ENCODE results near the gene ZNF839.
A peak's percentile ranks its signal among the peaks of the same experiment; 100 is the strongest.
"Not testable (repeated sequence)": the region's sequence is repeated elsewhere in the genome, so short reads cannot be mapped to it uniquely, and the experiment has no call there.

Gene ZNF839

DNA sequence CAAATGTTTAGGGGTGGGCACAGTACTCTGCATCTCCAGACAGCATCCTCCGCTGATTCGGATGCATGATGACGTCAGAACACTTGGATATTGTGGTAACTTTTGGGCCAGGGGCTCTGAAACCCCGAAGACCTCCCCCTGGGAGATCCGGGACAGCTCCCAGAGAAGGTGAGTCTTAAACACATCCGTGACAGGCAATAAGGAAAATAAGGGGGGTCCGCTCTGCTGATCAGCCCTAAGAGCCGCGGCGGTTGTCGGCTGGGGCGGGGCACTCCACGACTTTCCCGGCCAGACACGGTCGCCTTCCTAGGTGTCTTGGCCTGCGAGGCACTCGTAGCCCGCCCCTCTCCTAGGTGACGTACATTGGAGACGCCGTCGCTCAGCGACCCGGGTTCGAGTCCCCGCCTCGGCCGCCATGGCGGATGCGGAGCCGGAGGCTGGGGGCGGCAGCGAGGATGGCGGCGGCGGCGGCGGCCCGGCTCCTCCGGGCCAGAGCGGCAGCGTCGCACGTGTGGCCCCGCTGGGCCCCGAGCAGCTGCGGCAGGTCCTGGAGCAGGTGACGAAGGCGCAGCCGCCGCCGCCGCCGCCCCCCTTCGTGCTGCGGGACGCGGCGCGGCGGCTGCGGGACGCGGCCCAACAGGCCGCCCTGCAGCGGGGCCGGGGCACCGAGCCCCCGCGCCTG is at the start of gene ZNF839:
TSS of gene ZNF839 (plus strand) at position 396 of the 682 bp plus-strand sequence. CDS start at position 416, 20 bp downstream.
- peak; percentile 94 for DNase-seq

DNA sequence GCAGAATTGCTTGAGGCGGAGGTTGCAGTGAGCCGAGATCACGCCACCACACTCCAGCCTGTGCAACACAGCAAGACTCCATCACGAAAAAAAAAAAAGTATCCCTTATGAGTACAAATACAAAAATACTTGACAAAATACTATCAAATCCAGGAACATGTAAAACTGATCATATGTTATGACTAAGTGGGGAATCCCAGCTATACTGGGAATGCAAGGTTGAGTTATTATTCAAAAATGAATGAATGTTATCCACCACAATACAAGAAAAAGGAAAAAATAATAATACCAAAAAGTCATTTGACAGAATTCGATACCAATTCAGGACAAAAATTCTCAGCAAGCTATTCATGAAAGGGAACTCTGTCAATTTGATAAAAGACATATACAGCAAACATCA is 47.2 kb upstream of the ZNF839 start:
- DNase-seq, result no peak

DNA sequence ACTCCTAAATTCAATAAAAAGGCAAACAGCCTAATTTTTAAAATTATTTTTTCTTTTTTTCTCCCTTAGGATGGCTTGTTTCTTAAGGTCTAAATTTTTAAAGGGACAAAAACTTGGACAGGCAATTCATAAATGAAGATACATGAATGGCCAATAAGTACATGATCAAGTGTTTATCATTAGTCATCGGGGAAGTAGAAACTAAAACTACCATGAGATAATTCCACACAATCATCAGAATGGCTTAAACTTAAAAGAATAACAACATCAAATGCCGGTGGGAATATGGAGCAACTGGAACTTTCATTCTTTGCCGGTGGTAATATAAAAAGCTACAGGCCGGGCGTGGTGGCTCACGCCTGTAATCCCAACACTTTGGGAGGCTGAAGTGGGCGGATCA is 43.7 kb upstream of the ZNF839 start:
- DNase-seq, result peak; percentile 12

DNA sequence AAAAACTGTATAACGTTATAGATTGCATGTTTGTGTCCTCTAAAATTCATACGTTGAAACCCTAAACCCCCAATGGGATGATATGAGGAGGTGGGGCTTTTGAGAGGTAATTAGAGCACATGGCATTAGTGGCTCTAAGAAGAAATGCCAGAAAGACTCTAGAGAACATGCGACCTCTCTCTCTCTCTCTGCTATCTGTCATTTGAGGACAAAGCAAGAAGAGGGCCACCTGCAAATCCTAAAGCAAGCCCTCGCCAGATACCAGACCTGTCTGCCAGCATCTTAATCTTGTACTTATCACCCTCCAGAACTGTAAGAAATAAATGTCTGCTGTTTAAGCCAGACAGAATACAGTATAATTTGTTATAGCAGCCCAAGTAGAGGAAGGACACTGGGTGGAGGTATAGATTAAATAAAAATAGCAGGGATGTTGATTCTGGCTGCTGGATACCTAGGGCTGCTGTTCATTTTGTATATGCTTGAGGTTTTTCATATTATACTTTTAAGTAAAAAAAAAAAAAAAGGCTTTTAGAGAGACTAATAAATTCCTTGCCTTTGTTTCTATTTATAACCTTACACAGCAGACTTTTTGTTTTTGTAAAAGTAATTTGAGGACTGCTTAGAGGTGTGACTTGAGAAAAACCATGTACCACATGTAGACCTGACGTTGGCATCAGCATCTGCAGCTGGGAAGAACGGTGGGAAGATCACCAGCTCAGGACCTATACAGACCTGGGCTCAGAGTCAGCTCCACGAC is 41.5 kb upstream of the ZNF839 start:
- no peak for DNase-seq

DNA sequence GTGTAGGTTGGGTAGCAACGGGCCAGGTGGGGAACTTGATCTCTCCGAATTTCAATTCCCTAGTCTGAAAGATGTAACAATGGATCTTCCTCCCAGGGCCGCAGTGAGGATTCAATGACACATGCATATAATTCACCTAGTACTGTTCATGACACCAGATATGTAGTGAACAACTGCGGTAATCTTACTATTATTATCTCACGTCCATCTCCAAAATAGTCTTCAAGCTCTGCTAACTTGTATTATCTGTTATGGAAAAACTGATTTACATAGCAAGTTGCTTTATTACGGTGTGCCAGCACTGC is 41.0 kb upstream of the ZNF839 start:
- no peak for DNase-seq

DNA sequence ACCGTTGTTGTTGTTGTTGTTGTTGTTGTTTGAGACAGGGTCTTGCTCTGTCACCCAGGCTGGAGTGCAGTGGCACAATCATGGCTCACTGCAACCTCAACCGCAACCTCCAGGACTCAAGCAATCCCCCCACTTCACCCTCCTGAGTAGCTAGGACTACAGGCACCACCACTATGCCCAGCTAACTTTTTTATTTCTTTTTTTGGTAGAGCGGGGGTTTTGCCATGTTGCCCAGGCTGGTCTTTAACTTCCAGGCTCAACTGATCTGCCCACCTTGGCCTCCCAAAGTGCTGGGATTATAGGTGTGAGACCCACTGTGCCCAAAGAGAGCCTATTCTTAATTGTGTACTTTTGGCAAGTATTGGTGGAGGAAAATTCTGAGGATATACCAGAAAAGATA is 40.3 kb upstream of the ZNF839 start:
- no peak for DNase-seq

DNA sequence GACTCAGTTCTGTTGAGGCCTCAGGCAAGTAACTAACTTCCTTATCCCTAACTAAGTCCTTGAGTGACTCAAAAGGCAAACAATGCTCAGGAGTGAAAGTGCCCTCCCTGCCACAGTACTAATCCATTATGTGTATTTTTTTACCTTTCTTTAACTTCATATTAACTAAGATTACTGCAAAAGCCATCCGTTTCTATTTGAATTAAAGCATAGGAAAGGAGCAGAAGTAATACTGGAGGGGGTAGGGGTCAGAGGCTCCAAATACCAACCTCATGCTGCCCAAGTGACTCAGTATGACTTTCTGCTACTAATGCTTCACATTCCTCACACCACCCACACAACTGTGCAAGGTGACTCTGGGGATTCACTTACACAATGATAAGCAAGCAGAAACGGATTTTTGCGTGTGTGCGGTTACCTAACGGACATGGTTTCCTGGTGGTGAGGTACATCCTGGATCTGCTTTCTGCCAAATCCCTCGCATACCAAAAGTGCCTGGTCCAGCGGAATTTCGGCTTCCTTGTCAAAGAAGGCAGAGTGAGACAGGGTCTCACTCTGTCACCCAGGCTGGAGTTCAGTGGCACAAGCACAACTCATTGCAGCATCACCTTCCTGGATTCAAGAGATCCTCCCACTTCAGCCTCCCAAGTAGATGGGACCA is 39.7 kb upstream of the ZNF839 start:
- no peak for DNase-seq

DNA sequence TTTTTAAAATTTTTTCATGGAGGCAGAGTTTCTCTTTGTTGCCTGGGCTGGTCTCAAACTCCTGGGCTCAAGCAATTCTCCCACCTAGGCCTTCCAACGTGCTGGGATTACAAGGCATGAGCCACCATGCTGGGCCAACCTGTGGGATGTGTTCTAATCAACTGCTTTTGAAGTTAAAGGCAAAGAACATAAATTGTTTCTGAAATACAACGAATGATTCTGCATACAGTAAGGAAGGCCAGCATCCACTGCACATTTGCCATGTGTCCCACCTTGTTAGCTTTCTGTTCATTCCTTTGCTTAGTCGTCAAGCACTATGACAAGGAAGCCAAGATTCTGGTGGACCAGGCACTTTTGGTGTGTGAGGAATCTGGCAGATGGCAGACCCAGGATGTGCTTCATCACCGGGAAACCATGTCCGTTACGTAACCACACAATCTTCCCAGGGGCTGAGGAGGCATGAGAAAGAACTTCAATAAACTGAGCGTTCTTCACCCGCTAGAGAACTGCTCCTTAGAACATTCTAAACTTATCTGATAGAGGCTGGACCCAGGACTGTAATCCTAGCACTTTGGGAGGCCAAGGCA is 39.1 kb upstream of the ZNF839 start:
- no peak for DNase-seq

DNA sequence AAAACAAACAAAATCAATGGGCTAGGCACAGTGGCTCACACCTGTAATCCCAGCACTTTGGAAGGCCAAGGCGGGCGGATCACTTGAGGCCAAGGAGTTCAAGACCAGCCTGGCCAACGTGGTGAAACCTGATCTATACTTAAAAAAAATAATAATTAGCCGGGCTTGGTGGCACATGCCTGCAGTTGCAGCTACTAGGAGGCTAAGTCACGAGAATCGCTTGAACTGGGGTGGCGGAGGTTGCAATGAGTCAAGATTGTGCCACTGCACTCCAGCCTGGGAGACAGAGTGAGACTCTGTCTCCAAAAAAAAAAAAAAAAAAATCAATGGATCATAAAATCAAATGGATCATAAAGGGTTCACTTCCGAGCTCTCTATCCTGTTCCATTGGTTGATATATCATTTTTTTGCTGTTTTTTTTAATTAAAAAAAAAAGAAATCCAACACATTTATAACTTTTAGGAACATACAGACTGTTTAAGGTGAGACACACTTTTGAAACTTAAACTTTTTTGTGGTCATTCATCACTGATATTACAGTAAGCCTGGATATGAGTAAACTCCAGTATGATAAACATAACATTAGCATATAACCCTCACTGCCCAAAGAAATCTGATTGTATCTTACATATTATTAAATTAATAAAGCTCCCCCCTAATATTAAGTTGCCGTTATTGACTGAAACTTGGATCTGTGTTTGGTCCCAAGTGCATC is 36.6 kb upstream of the ZNF839 start:
- no peak for DNase-seq

DNA sequence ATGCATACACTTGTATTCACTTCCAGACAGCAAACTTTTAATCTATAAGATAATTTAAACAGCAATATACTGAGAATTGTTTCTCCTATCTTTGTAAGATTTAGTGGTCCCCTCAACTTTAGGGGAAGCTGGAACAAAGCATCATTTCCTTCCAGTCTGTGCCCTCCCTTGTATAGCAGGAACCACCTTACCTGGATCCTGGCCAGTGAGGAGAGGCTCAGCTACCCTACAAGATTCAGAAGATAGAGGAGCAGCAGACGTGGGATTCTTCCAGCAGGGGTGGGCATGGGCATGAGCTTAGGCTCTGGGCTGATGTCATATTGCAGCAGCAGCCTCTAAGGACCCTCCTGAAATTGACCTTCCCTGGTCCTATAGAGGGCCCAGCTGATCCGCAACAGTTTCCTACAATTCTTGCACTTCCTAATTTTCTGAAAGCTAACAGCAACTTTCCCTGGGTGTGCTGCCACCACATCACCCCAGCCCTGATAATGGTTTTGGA is 35.9 kb upstream of the ZNF839 start:
- DNase-seq, result no peak

DNA sequence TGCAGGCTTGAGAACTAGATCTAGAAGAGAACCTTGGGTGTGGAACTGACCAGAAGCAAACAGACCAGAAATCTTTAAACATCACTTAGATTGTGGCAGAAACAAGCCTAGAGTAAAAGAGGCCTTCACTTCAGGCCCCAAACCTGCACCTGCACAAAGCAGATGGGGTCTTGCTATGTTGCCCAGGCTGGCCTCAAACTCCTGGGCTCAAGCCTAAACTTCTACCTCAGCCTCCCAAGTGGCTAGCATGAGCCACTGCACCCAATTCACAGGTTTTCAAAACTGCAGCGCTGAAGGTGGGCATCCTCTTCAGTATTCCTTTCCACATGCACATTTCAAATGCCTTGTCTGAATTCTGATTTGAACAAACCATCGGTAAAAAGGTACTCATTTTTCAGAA is 34.4 kb upstream of the ZNF839 start:
- no peak for DNase-seq

DNA sequence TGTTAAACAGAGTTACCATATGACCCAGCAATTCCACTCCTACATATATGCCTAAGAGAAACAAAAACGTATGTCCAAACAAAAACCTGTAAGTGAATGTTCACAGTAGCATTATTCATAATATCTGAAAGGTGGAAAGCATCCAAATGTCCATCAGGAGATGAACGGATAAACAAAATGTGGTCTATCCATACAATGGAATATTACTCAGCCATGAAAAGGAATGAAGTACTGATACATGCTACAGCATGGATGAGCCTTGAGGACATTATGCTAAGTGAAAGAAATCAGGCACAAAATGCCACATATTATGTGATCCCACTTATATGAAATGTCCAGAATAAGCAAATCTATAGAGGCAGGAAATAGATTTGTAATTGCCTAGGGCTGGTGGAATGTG is 31.4 kb upstream of the ZNF839 start:
- no peak for DNase-seq

DNA sequence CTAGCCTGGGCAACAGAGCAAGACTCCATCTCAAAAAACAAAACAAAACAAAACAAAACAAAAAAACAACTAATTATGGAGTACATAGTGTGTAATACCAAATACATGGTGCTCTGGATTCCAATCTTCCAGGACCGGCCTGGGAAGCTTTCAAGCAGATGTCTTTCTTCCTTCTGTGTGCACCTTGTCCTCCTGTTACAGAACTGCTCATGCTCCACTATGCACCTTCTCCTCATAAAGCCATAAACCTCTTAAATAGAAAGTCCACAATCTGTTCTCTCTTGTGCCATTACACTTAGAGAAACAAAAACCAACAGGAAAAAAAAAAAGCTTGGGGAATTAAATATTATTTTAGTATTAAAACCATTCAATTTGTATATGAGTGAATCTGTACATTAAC is 27.1 kb upstream of the ZNF839 start:
- DNase-seq, result no peak

DNA sequence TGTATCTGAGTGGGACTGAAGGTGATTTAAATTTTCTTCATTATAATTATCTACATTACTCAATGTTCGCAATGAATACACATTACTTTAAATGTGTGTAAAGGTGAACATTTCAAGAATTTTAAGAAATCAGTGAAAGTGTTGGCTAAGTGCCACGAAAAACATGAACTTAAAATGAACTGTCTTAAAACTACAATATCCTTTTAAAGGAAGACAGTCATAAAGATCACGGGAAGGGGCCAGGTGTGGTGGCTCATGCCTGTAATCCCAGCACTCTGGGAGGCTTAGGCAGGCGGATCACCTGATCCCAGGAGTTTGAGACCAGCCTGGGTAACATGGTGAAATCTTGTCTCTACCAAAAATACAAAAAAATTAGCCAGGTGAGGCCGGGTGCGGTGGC is 25.8 kb upstream of the ZNF839 start:
- no peak for DNase-seq

DNA sequence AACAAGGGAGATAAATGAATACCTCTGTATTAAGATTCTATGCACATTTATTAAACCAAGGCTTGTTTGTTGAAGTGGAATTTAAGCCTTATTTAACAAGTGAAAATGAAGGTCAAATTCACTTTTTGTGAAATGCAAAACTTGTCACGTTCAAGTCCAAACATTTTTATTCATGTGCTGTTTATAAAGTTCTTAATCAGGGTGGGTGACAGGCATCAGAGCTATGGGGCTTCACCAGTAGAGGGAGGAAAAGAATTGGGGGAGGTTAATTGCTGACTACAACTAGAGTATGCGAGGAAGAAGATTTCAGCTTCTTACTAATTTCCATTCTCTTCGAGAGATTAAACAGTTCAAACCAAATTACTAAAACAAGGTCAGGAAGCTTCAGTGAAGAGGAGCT is 24.3 kb upstream of the ZNF839 start:
- no peak for DNase-seq

DNA sequence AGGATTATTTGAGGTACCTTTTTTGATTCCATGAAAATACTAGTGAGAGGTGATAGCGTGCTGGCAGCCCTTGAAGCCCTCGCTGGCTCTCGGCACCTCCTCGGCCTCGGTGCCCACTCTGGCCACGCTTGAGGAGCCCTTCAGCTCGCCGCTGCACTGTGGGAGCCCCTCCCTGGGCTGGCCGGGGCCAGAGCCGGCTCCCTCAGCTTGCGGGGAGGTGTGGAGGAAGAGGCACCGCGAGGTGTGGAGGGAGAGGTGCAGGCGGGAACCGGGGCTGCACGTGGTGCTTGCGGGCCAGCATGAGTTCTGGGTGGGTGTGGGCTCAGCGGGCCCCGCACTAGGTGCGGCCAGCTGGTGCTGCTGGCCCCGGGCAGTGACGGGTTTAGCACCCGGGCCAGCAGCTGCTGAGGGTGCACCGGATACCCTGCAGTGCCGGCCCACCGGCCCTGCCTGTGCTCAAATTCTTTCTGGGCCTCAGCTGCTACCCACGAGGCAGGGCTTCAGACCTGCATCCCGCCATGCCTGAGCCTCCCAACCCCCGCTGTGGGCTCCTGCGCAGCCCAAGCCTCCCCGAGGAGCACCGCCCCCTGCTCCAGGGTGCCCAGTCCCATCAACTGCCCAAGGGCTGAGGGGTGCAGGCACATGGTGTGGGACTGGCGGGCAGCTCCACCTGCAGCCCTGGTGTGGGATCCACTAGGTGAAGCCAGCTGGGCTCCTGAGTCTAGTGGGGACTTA is 21.9 kb upstream of the ZNF839 start:
- no peak for DNase-seq

DNA sequence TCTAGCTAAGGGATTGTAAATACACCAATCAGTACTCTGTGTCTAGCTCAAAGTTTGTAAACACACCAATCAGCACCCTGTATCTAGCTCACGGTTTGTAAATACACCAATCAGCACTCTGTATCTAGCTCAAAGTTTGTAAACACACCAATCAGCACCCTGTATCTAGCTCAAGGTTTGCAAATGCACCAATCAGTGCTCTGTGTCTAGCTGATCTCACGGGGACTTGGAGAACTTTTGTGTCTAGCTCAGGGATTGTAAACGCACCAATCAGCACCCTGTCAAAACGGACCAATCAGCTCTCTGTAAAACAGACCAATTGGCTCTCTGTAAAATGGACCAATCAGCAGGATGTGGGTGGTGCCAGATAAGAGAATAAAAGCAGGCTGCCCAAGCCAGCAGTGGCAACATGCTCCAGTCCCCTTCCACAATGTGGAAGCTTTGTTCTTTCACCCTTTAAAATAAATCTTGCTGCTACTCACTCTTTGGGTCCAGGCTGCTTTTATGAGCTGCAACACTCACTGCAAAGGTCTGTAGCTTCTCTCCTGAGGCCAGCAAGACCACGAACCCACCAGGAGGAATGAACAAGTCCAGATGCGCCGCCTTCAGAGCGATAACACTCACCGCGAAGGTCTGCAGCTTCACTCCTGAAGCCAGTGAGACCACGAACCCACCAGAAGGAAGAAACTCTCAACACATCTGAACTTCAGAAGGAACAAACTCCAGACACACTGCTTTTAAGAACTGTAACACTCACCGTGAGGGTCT is 21.1 kb upstream of the ZNF839 start:
- DNase-seq, result not testable (repeated sequence)

DNA sequence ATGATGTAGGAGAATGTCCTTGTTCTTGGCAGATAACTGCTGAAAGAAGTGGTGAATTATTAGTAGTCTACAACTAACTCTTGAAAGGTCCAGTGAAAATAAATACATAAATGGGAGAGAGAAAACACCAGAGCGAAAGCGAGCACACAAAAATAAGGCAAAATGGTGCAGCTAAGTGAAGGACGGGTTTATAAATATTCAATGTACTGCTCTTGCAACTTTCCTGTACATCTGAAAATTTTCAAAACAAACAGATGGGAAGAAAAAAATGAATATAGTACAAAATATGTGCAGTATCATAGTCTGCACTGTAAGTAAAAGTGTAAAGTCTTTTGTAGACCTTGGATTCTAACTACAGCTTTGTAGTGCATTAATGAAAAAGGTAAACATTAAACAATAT is 15.9 kb upstream of the ZNF839 start:
- no peak for DNase-seq

DNA sequence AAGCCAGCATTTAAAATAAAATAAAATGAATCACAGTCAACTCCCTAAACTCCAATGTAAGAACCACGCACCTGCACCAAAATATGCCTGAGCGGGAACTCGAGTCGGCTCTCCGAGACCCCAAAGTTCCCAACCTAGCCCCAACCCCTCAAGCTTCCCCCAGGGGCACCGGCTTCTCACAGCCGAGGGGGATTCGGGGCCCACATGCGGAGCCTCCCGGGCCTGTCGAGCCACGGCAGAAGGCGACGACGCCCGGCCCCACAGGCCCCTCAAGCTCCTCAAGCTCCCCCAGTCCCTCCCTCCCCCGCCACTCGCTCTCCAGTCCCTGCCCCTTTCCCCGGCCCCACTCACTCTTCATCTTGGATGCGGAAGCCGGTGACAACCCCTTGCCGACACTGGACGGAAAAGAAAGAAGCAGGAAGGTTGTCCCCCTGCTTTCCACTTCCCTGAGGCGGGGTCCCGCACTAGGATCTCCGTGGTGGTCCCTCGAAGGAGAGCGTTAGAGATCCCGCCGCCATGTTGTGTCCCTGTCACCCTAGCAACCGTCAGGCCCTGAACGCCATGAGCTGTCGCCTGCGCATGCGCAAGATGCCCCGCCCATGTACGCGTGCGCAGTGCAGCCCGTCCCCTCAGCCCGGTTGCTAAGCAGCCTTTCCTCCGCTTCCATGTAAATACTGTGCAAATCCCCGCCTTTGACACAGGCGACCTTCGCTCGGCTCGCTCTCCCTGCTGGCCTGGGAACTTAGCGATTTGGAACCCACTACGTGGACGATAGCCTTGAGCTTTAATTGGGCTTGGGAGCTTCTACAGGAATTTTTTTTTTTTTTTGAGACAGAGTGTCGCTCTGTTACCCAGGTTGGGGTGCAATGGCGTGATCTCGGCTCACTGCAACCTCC is 14.7 kb upstream of the ZNF839 start, which contains the start of gene MOK:
TSS of gene MOK (minus strand) at position 554 of the 896 bp plus-strand sequence. CDS start at position 358, 196 bp downstream.
- peak; percentile 98 for DNase-seq
